Mesodermal cell (in vitro differentiated cells): ENCODE results near the gene ISY1.
"Not testable (repeated sequence)": the region's sequence is repeated elsewhere in the genome, so short reads cannot be mapped to it uniquely, and the experiment has no call there.

Experiments
- H3K27ac ChIP-seq: 2 replicates; pipeline ENCODE4 v1.7.0; 2013; ENCODE audit warnings: mild to moderate bottlenecking, low read depth, low read length, moderate library complexity; ENCODE audit not compliant: severe bottlenecking
- H3K36me3 ChIP-seq: 2 replicates; pipeline ENCODE4 v1.7.1; 2013; ENCODE audit warnings: mild to moderate bottlenecking, low read length, moderate library complexity; ENCODE audit not compliant: control insufficient read depth, insufficient read depth
- H3K4me1 ChIP-seq: one replicate; pipeline ENCODE4 v1.7.1; 2013; ENCODE audit warnings: mild to moderate bottlenecking, low read length; ENCODE audit not compliant: insufficient read depth, control insufficient read depth, poor library complexity, severe bottlenecking
- H3K4me3 ChIP-seq: 2 replicates; pipeline ENCODE4 v1.7.0; 2013; ENCODE audit warnings: low read length, control low read depth, mild to moderate bottlenecking; ENCODE audit not compliant: insufficient read depth, poor library complexity, severe bottlenecking; ENCODE audit errors: extremely low read depth
- H3K9me3 ChIP-seq: 2 replicates; pipeline ENCODE4 v1.7.1; 2013; ENCODE audit warnings: mild to moderate bottlenecking, low read length, moderate library complexity; ENCODE audit not compliant: control insufficient read depth
- WGBS, 2 experiments: methylation state at CpG; one replicate each; pipeline ENCODE4 v1.1.5; 2013; ENCODE audit warnings: missing lambda C conversion rate in 2 of 2; ENCODE audit not compliant: insufficient coverage in 2 of 2; 5-methylcytosine and 5-hydroxymethylcytosine counted together

Gene ISY1

GRCh38 chr3:129105862-129106261 lies 55.0 kb downstream of the ISY1 start:
- no peaks in the 10 kb centered on the region for H3K9me3 ChIP-seq
- no peaks in the 10 kb centered on the region for H3K4me1 ChIP-seq
- no peak overlapping the region for H3K27ac ChIP-seq
- WGBS, 2 experiments: 90 to 91% methylated on average over 4 of the region's 4 CpGs
- H3K36me3 ChIP-seq: peaks cover 50% of the 10 kb centered on the region
- no peak overlapping the region for H3K4me3 ChIP-seq

DNA sequence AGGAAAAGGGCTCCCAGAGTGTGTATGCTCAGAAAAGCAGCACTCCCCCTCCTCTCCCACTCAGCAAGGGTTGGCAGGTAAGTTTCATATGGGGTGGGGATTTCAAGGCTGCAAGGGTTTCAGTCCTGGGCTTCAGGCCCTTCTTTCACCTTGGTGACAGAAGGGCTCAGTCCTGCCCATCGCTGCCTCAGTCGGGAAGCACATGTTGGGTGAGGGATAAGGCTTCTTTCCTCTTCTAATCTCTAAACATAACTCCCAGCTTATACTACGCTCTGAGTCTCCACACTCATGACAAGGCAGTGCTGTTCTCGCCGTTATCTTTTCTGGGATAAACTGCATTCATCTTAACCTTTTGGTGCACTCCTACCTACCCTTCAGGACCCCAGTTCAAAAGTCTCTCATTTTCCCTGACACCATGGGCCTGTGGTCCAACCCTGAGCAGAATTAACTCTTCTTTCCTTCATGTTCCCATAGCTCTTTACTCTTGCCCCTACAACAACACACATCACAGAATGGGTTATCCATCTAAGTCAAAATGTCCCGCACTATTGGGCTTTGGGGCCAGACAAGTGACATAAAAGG lies 56.3 kb downstream of the ISY1 start:
- no peak overlapping the region for H3K27ac ChIP-seq
- no peaks in the 10 kb centered on the region for H3K9me3 ChIP-seq
- H3K36me3 ChIP-seq: peaks cover 44% of the 10 kb centered on the region
- H3K4me3 ChIP-seq: no peak overlapping the region
- 89 to 91% methylated on average over 3 to 5 of the region's 6 CpGs for WGBS, 2 experiments
- no peaks in the 10 kb centered on the region for H3K4me1 ChIP-seq

DNA sequence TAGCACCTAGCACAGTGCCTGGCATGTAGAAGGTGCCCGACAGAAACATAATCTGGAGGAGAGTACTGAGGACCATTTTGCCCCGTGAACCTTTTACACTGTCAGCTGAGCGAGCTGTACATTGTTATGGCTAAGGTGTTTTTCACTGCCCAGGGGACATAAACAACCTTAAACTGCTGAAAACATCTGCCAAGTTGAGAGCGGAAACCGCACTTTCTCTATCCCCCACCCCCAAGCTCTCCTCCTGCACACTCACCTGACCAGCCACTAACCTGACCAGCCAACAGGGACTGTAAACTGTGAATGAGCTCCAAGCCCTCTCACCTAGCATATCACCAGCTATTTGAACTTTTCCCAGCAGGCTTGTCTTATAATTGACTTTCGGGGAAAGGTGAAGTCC lies 56.8 kb downstream of the ISY1 start:
- H3K36me3 ChIP-seq: peaks cover 44% of the 10 kb centered on the region
- H3K9me3 ChIP-seq: no peaks in the 10 kb centered on the region
- H3K4me3 ChIP-seq: no peak overlapping the region
- WGBS, 2 experiments: 98 to 100% methylated on average over 5 to 6 of the region's 6 CpGs
- H3K4me1 ChIP-seq: no peaks in the 10 kb centered on the region
- no peak overlapping the region for H3K27ac ChIP-seq

GRCh38 chr3:129103296-129103695 lies 57.6 kb downstream of the ISY1 start:
- Histone ChIP-seq H3K9me3 (no peaks in the 10 kb centered on the region), H3K4me1 (no peaks in the 10 kb centered on the region), H3K4me3 (no peak overlapping the region), H3K27ac (no peak overlapping the region), H3K36me3 (peaks cover 37% of the 10 kb centered on the region)
- WGBS, 2 experiments: 84 to 97% methylated on average over 5 to 6 of the region's 7 CpGs

DNA sequence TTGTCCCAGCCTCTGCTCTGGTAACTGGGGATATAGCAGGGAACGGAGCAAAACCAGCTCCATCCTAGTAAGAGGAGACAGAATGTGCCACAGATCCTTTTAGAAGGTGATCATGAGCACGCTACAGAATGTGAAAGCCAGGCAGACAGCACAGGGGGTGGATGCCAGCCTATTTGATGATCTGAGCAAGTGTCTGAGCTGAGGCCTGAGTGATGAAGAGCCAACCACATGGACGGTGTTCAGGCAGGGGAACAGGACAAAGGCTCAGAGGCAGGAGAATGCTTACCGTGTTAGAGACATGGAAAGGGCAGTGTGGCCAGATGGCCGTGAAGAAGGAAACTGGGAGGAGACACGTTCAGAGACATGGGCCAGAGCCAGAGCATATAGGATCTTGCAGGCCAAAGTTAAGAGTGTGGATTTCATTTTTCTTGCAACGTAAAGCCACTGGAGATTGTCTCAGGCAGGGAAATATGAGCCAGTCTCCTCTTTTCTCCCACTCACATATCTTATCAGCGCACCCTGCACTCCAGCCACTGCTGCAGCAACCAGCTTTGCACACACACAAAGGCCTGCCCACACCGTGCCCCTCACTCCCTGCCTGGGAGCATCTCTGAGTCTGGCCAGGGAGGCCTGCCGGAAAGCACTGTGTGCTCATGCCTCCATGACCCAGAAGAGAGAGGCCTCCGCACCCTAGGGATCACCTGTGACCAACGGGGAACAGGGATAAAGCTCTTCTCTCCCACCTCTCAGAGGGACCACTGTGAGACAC lies 59.3 kb downstream of the ISY1 start:
- 92 to 96% methylated on average over 11 of the region's 12 CpGs for WGBS, 2 experiments
- Histone ChIP-seq H3K27ac (no peak overlapping the region), H3K4me3 (no peak overlapping the region), H3K4me1 (no peaks in the 10 kb centered on the region), H3K36me3 (peaks cover 31% of the 10 kb centered on the region), H3K9me3 (no peaks in the 10 kb centered on the region)

- 100% methylated on average over 1 of the region's 1 CpG for WGBS, 2 experiments
- Histone ChIP-seq H3K9me3 (no peaks in the 10 kb centered on the region), H3K27ac (no peak overlapping the region), H3K36me3 (peaks cover 29% of the 10 kb centered on the region), H3K4me1 (no peaks in the 10 kb centered on the region), H3K4me3 (no peak overlapping the region)
Observed at GRCh38 chr3:129100274-129100673, 60.6 kb downstream of the ISY1 start.

GRCh38 chr3:129095285-129095684 lies 65.6 kb downstream of the ISY1 start:
- peaks cover 41% of the 10 kb centered on the region for H3K36me3 ChIP-seq
- 100% methylated on average over 7 to 10 of the region's 10 CpGs for WGBS, 2 experiments
- H3K4me3 ChIP-seq: no peak overlapping the region
- H3K9me3 ChIP-seq: no peaks in the 10 kb centered on the region
- no peaks in the 10 kb centered on the region for H3K4me1 ChIP-seq
- no peak overlapping the region for H3K27ac ChIP-seq

DNA sequence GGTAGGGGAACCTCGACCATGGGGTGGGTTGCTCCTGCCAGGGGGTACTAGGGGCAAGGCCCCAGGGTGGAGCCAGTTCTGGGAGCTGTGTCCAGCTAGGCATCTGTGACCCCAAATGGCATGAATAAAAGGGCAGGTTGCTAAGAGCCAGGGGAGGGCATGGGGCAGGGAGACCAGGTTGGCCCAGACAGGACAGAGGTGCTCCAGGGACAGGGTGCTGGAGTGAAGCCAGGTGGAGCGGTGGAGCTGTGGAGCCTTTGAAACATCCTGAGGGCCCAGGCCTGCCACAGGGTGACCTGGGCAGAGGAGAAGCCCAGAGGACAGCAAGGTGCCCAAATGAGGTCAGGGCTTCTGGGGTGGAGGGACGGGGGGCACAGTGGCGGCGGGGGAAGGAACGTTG lies 72.6 kb downstream of the ISY1 start:
- not testable (repeated sequence) for H3K9me3 ChIP-seq, H3K27ac ChIP-seq, H3K4me1 ChIP-seq, H3K4me3 ChIP-seq
- whole genome bisulfite sequencing, 2 experiments: no CpG with 5 or more reads among the region's 6 CpGs
- peaks cover 14% of the 10 kb centered on the region for H3K36me3 ChIP-seq

- not testable (repeated sequence) for H3K4me3 ChIP-seq, H3K9me3 ChIP-seq, H3K27ac ChIP-seq, H3K4me1 ChIP-seq
- no CpG with 5 or more reads among the region's 9 CpGs for WGBS, 2 experiments
- H3K36me3 ChIP-seq: peaks cover 14% of the 10 kb centered on the region
Observed at GRCh38 chr3:129087904-129088303, 73.0 kb downstream of the ISY1 start.

DNA sequence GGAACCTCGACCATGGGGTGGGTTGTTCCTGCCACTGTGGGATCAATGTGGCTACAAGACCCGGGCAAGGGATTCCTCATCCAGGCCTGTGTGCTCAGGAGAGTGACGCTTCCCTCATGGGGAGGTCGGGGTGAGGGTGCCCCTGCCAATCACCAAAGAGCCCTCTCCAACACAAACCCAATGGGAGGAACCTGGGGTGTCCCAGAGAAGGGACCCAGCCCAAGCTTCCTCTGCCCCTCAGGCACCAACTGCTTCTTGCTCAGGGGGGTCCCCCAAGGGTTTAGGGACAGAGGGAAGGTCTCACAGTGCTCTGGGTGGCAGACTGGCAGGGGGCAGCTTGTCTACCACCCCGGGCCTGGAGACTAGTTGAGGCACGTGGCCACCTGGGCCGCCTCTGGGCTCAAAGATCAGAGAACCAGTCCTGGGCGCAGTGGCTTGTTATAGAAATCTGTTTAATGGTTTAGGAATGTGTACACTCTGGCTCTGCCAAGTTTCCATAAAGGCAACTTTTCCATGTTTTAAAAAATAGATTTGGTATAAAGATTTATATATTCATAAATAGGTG lies 73.6 kb downstream of the ISY1 start:
- H3K9me3 ChIP-seq: no peaks in the 10 kb centered on the region
- WGBS, 2 experiments: 93% methylated on average over 4 to 7 of the region's 8 CpGs
- no peak overlapping the region for H3K4me3 ChIP-seq
- no peak overlapping the region for H3K27ac ChIP-seq
- peaks cover 12% of the 10 kb centered on the region for H3K36me3 ChIP-seq
- no peaks in the 10 kb centered on the region for H3K4me1 ChIP-seq

DNA sequence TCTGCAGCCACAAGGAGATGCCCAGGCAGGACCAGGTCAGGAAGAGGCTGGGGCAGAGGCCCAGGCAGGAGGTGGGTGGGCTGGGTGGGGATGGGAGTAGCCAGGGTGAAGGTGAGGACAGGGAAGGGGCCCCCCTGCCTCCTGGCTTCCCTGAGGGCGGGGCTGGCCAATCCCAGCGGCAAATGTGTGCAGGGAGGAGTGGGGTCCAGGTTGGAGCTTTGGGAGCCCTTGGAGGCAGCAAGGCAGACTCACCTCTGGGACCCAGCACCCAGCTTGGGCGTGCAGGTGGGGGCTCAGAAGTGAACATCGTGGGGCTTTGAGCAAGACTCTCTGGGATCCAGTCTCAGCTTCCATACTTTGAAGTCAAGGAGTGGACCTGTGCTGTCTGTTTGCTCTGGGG lies 75.0 kb downstream of the ISY1 start:
- no peaks in the 10 kb centered on the region for H3K4me1 ChIP-seq
- WGBS, 2 experiments: 85 to 90% methylated on average over 3 to 4 of the region's 4 CpGs
- H3K36me3 ChIP-seq: no peaks in the 10 kb centered on the region
- H3K4me3 ChIP-seq: no peak overlapping the region
- H3K9me3 ChIP-seq: no peaks in the 10 kb centered on the region
- H3K27ac ChIP-seq: no peak overlapping the region
